ENCODE data around the gene LRIG2. TPM values are rescaled to one million over a fixed set of nuclear protein-coding genes. Genes with fewer than 3 reads are reported as not detected.

LRIG2 gene
- total and polyA plus RNA-seq, 2 of the 13 experiments (the other 11 are each of a cell fraction or from before 2014, with no cell fraction given): 8.1 to 12.2 TPM

DNA sequence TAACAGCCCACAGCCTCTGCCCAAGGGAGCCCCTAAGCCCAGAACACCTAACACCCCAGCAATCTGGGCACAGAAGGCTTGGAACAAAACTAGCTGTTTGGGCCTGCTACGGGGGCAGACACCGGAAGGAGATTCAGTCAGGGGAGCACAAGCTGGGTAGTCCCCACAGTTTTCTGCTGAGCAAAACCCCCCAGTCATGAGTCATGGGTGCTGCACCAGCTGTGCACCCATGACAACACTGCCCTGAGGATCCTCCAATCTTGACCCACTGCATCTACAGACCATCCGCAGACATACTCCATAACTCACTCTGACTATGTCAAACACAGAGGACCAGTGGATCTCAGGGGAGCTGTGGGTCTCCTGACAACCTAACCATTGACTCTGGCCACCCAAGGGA lies 105.1 kb downstream of the LRIG2 start:
- Histone ChIP-seq H3K4me3 (replicated peaks in 1 of 3; ENCODE audit: insufficient read depth in 1 of 3, low read depth in 2 of 3, low read length in 3 of 3) (no peak overlapping the region), H3K27ac (ENCODE audit: extremely low read length, insufficient read depth, low read length) (no peak overlapping the region), H3K9me3 (ENCODE audit: low read length) (no peaks in the 10 kb centered on the region), H3K79me2 (ENCODE audit: insufficient read depth, low read length) (no peaks in the 10 kb centered on the region), H2AFZ (ENCODE audit: low read length) (no peak overlapping the region), H3K36me3 (replicated peaks in 1 of 2; ENCODE audit: control insufficient read depth in 1 of 2, insufficient read depth in 2 of 2, low read length in 2 of 2) (no peaks in the 10 kb centered on the region), H3K27me3 (ENCODE audit: control insufficient read depth in 1 of 2, insufficient read depth in 2 of 2, low read length in 2 of 2) (no peaks in the 10 kb centered on the region), H3K4me1 (ENCODE audit: insufficient read depth, low read length) (no peaks in the 10 kb centered on the region), H4K20me1 (ENCODE audit: insufficient read depth, low read length) (no peaks in the 10 kb centered on the region), H3K9ac (ENCODE audit: insufficient read depth, low read depth, low read length) (no peak overlapping the region), H3K4me2 (ENCODE audit: low read depth, low read length) (no peak overlapping the region)
- no TSS peak for BruUV-seq (replicated peaks)
- CTCF ChIA-PET (ENCODE audit: low intra/inter-chr PET ratio, low total read pairs): no interaction called here
- ATAC-seq: no peak
- no peak for FAIRE-seq
- intact Hi-C loops (cut with micrococcal nuclease; ENCODE audit: unreplicated experiment) (loop anchor here (2.0 kb wide), 1 partner anchor 37 kb away; no protein-coding TSS in a partner anchor), in situ Hi-C loops (cut with HindIII; ENCODE audit: extremely low pct_ligation_motif_present, low pct_unique_long_range_greater_than_20kb) (no loop called here)
- DNase-seq (ENCODE audit: low spot score): no peak
- 100% methylated on average over 2 of the region's 3 CpGs for WGBS (ENCODE audit: low lambda C conversion rate)
- POLR2A ChIA-PET: no interaction called here
- TF ChIP-seq, protein P1, sequence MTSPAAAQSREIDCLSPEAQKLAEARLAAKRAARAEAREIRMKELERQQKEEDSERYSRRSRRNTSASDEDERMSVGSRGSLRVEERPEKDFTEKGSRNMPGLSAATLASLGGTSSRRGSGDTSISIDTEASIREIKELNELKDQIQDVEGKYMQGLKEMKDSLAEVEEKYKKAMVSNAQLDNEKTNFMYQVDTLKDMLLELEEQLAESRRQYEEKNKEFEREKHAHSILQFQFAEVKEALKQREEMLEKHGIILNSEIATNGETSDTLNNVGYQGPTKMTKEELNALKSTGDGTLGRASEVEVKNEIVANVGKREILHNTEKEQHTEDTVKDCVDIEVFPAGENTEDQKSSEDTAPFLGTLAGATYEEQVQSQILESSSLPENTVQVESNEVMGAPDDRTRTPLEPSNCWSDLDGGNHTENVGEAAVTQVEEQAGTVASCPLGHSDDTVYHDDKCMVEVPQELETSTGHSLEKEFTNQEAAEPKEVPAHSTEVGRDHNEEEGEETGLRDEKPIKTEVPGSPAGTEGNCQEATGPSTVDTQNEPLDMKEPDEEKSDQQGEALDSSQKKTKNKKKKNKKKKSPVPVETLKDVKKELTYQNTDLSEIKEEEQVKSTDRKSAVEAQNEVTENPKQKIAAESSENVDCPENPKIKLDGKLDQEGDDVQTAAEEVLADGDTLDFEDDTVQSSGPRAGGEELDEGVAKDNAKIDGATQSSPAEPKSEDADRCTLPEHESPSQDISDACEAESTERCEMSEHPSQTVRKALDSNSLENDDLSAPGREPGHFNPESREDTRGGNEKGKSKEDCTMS (CRISPR knock-in tag; conservative IDR thresholded peaks at IDR 0.05): no peak
- TF ChIP-seq KDM4B (CRISPR knock-in tag; IDR thresholded peaks at IDR 0.05): no peak
- TF ChIP-seq ZNF234 (CRISPR knock-in tag; conservative IDR thresholded peaks at IDR 0.05): no peak
- TF ChIP-seq, protein P2, sequence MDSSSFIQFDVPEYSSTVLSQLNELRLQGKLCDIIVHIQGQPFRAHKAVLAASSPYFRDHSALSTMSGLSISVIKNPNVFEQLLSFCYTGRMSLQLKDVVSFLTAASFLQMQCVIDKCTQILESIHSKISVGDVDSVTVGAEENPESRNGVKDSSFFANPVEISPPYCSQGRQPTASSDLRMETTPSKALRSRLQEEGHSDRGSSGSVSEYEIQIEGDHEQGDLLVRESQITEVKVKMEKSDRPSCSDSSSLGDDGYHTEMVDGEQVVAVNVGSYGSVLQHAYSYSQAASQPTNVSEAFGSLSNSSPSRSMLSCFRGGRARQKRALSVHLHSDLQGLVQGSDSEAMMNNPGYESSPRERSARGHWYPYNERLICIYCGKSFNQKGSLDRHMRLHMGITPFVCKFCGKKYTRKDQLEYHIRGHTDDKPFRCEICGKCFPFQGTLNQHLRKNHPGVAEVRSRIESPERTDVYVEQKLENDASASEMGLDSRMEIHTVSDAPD (CRISPR knock-in tag; IDR thresholded peaks at IDR 0.05): no peak
- no peak for TF ChIP-seq ZNF496 (CRISPR knock-in tag; IDR thresholded peaks at IDR 0.05; ENCODE audit: insufficient replicate concordance)
- TF ChIP-seq, protein P3, sequence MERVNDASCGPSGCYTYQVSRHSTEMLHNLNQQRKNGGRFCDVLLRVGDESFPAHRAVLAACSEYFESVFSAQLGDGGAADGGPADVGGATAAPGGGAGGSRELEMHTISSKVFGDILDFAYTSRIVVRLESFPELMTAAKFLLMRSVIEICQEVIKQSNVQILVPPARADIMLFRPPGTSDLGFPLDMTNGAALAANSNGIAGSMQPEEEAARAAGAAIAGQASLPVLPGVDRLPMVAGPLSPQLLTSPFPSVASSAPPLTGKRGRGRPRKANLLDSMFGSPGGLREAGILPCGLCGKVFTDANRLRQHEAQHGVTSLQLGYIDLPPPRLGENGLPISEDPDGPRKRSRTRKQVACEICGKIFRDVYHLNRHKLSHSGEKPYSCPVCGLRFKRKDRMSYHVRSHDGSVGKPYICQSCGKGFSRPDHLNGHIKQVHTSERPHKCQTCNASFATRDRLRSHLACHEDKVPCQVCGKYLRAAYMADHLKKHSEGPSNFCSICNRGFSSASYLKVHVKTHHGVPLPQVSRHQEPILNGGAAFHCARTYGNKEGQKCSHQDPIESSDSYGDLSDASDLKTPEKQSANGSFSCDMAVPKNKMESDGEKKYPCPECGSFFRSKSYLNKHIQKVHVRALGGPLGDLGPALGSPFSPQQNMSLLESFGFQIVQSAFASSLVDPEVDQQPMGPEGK (CRISPR knock-in tag; IDR thresholded peaks at IDR 0.05): no peak
- TF ChIP-seq ZSCAN25 (CRISPR knock-in tag; IDR thresholded peaks at IDR 0.05): no peak
- TF ChIP-seq, protein P4, sequence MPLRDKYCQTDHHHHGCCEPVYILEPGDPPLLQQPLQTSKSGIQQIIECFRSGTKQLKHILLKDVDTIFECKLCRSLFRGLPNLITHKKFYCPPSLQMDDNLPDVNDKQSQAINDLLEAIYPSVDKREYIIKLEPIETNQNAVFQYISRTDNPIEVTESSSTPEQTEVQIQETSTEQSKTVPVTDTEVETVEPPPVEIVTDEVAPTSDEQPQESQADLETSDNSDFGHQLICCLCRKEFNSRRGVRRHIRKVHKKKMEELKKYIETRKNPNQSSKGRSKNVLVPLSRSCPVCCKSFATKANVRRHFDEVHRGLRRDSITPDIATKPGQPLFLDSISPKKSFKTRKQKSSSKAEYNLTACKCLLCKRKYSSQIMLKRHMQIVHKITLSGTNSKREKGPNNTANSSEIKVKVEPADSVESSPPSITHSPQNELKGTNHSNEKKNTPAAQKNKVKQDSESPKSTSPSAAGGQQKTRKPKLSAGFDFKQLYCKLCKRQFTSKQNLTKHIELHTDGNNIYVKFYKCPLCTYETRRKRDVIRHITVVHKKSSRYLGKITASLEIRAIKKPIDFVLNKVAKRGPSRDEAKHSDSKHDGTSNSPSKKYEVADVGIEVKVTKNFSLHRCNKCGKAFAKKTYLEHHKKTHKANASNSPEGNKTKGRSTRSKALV (CRISPR knock-in tag; IDR thresholded peaks at IDR 0.05): no peak
- TF ChIP-seq, protein P5, sequence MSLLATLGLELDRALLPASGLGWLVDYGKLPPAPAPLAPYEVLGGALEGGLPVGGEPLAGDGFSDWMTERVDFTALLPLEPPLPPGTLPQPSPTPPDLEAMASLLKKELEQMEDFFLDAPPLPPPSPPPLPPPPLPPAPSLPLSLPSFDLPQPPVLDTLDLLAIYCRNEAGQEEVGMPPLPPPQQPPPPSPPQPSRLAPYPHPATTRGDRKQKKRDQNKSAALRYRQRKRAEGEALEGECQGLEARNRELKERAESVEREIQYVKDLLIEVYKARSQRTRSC (CRISPR knock-in tag; IDR thresholded peaks at IDR 0.05; ENCODE audit: low read depth): no peak
- no peak for TF ChIP-seq SP5 (CRISPR knock-in tag; IDR thresholded peaks at IDR 0.05; ENCODE audit: borderline replicate concordance, low read depth)
- TF ChIP-seq ZMYM2 (CRISPR knock-in tag; IDR thresholded peaks at IDR 0.05): no peak
- TF ChIP-seq IKZF4 (CRISPR knock-in tag; IDR thresholded peaks at IDR 0.05; ENCODE audit: borderline replicate concordance, low read depth, not compliant biosample characterization): no peak

Data from HepG2 (cell line).